Panc1 (cell line): ENCODE results near the gene ECM1. TPM values are rescaled to one million over a fixed set of nuclear protein-coding genes. Genes with fewer than 3 reads are reported as not detected.

ENCODE experiments used
- ATAC-seq: fragments of 200-7000 bp; cut with Tn5 transposase; 2 replicates; pipeline ENCODE4 v1.9.1; 2020; ENCODE audit warnings: mild to moderate bottlenecking, moderate library complexity
- BruUV-seq: library from RNA; stranded (reverse); fragments of 400-500 nt; replicated peaks from 2 replicates; lab custom pipeline; 2021; lab: Mats Ljungman, UMichigan
- CTCF ChIA-PET: fragments of 300-600 bp; sonication (Branson Sonifier 250); formaldehyde crosslinking; loops from one replicate; lab custom pipeline; 2022; ENCODE audit warnings: antibody characterized with exemption; lab: Charles Lee
- POLR2A ChIA-PET: fragments of 300-600 bp; sonication (Branson Sonifier 250); formaldehyde crosslinking; loops from one replicate; lab custom pipeline; 2022; ENCODE audit warnings: antibody characterized with exemption; lab: Charles Lee
- DNase-seq: peaks from one replicate; pipeline ENCODE4 v3.0.0-alpha.2; 2010; ENCODE audit warnings: low read depth, low spot score
- H3K27ac ChIP-seq: 2 replicates; pipeline ENCODE4 v1.5.1; 2011; ENCODE audit warnings: mild to moderate bottlenecking, low read length, inconsistent platforms
- H3K27me3 ChIP-seq: fragments of 200-500 bp; sonication (Bioruptor generic); 2 replicates; pipeline ENCODE4 v1.6.0; 2014; ENCODE audit warnings: low read length, inconsistent platforms; ENCODE audit not compliant: control insufficient read depth, insufficient read depth
- H3K36me3 ChIP-seq: fragments of 200-500 bp; sonication (Bioruptor generic); 2 replicates; pipeline ENCODE4 v1.5.1; 2014; ENCODE audit warnings: inconsistent platforms, mild to moderate bottlenecking, low read length, moderate library complexity; ENCODE audit not compliant: control insufficient read depth, insufficient read depth
- H3K4me1 ChIP-seq: 2 replicates; pipeline ENCODE4 v1.5.1; 2011; ENCODE audit warnings: inconsistent platforms, mild to moderate bottlenecking, low read length, moderate library complexity; ENCODE audit not compliant: control insufficient read depth, insufficient read depth
- H3K4me3 ChIP-seq, 2 experiments: 2 replicates each; pipeline ENCODE4 v1.5.1; 2011 to 2012; ENCODE audit warnings: low read depth in 2 of 2, low read length in 2 of 2, mild to moderate bottlenecking in 2 of 2, inconsistent platforms in 1 of 2, moderate library complexity in 1 of 2
- H3K9me3 ChIP-seq: fragments of 200-500 bp; sonication (Bioruptor generic); 2 replicates; pipeline ENCODE4 v1.5.1; 2014; ENCODE audit warnings: low read depth, mild to moderate bottlenecking, inconsistent platforms, low read length, moderate library complexity; ENCODE audit not compliant: control insufficient read depth, insufficient read depth
- POLR2AphosphoS5 ChIP-seq: IDR thresholded peaks from 2 replicates; pipeline ENCODE4 v1.6.1; 2012; ENCODE audit warnings: mild to moderate bottlenecking, low read depth, low read length, moderate library complexity
- SIN3A ChIP-seq: IDR thresholded peaks from 2 replicates; pipeline ENCODE4 v1.6.1; 2012; ENCODE audit warnings: low read depth, mild to moderate bottlenecking, low read length, moderate library complexity, borderline replicate concordance; ENCODE audit not compliant: insufficient read depth
- TCF7L2 ChIP-seq: IDR thresholded peaks from 2 replicates; pipeline ENCODE4 v1.6.1; 2011; ENCODE audit warnings: mild to moderate bottlenecking, low read depth, low read length, inconsistent platforms
- in situ Hi-C: cut with HindIII; loops from 2 replicates; pipeline ENCODE4 v1.10.0; 2016; ENCODE audit warnings: low sequenced_read_pairs, low pct_unique_long_range_greater_than_20kb
- intact Hi-C: fragments of 100-400 bp; cut with micrococcal nuclease; formaldehyde crosslinking; loops from one replicate; pipeline ENCODE4 v1.10.0; 2022; ENCODE audit not compliant: unreplicated experiment
- total RNA-seq: library from RNA; stranded (reverse); gene quantifications from one replicate; pipeline ENCODE4 v1.2.1, GENCODE V29; 2021; ENCODE audit not compliant: unreplicated experiment
- TF ChIP-seq, protein P1 (sequence below): fragments of 450-650 bp; IDR thresholded peaks from 2 replicates; pipeline ENCODE4 v1.5.1; 2017; ENCODE audit warnings: mild to moderate bottlenecking
- TF ChIP-seq, protein P2 (sequence below), 2 experiments: IDR thresholded peaks; 2 replicates each; pipeline ENCODE4 v1.6.1; 2011 to 2012; ENCODE audit warnings: low read depth in 2 of 2, control low read depth in 1 of 2, low read length in 1 of 2, mild to moderate bottlenecking in 1 of 2, moderate library complexity in 1 of 2; ENCODE audit not compliant: insufficient read depth in 1 of 2

The ECM1 gene
- total RNA-seq, 1 experiment from 2014 or later = 2.2 TPM

DNA sequence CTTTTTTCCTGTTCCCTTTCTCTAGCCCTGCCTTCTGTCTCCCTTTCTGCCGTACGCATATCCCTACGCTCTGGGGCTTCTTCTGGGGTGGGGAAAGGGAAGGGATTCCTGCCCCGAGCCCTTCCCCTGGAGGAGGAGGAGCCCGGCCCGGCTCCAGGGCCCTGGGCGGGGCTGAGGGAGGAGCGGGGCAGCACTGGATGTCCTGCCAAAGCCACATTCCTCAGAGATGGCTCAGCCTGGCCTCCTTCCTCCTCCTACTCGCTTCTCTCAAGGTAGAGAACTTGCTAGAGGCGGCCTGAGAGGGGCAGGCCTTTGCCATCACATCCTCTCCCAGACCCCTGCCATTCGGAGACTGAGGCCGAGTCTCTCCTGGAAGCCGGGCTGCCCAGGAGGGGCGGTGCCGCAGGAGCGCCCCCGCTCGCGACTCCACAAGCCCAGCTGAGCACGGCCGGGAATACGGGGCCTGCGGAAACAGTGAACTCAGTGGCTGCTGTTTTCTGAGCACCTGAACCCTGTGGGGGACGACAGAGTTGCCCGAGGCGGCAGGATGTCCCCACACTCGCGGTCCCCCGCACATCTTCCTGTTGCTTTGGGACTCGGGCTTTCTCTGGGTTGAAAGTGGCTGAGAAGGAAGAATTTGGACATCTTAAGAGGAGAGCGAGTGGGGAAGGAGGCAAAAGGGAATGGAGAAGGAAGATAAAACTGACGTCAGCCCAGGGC lies 53.5 kb downstream of the ECM1 start:
- Histone ChIP-seq H3K36me3 (no peaks in the 10 kb centered on the region), H3K4me1 (peaks cover 52% of the 10 kb centered on the region), H3K4me3 (peak overlapping the region; percentile 48 to 69), H3K27me3 (no peaks in the 10 kb centered on the region), H3K27ac (peak overlapping the region; percentile 98), H3K9me3 (no peaks in the 10 kb centered on the region)
- POLR2A ChIA-PET = interaction anchor here (0.5 to 2.4 kb wide), 6 partner anchors 10 to 415 kb away, joined by 3 to 13 read pairs (median 6); no protein-coding TSS in a partner anchor
- TF ChIP-seq, protein P1, sequence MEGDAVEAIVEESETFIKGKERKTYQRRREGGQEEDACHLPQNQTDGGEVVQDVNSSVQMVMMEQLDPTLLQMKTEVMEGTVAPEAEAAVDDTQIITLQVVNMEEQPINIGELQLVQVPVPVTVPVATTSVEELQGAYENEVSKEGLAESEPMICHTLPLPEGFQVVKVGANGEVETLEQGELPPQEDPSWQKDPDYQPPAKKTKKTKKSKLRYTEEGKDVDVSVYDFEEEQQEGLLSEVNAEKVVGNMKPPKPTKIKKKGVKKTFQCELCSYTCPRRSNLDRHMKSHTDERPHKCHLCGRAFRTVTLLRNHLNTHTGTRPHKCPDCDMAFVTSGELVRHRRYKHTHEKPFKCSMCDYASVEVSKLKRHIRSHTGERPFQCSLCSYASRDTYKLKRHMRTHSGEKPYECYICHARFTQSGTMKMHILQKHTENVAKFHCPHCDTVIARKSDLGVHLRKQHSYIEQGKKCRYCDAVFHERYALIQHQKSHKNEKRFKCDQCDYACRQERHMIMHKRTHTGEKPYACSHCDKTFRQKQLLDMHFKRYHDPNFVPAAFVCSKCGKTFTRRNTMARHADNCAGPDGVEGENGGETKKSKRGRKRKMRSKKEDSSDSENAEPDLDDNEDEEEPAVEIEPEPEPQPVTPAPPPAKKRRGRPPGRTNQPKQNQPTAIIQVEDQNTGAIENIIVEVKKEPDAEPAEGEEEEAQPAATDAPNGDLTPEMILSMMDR = peak; percentile 61; the same call in 1 of the 2 replicates
- no peak for TF ChIP-seq SIN3A
- no peak for TF ChIP-seq TCF7L2
- TF ChIP-seq, protein P2, sequence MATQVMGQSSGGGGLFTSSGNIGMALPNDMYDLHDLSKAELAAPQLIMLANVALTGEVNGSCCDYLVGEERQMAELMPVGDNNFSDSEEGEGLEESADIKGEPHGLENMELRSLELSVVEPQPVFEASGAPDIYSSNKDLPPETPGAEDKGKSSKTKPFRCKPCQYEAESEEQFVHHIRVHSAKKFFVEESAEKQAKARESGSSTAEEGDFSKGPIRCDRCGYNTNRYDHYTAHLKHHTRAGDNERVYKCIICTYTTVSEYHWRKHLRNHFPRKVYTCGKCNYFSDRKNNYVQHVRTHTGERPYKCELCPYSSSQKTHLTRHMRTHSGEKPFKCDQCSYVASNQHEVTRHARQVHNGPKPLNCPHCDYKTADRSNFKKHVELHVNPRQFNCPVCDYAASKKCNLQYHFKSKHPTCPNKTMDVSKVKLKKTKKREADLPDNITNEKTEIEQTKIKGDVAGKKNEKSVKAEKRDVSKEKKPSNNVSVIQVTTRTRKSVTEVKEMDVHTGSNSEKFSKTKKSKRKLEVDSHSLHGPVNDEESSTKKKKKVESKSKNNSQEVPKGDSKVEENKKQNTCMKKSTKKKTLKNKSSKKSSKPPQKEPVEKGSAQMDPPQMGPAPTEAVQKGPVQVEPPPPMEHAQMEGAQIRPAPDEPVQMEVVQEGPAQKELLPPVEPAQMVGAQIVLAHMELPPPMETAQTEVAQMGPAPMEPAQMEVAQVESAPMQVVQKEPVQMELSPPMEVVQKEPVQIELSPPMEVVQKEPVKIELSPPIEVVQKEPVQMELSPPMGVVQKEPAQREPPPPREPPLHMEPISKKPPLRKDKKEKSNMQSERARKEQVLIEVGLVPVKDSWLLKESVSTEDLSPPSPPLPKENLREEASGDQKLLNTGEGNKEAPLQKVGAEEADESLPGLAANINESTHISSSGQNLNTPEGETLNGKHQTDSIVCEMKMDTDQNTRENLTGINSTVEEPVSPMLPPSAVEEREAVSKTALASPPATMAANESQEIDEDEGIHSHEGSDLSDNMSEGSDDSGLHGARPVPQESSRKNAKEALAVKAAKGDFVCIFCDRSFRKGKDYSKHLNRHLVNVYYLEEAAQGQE (IDR thresholded peaks at IDR 0.05; ENCODE audit: insufficient read depth in 1 of 2, low read depth in 2 of 2, low read length in 1 of 2) = no peak
- TF ChIP-seq POLR2AphosphoS5 = peak; percentile 28
- CTCF ChIA-PET = interaction anchor here (0.6 to 2.3 kb wide), 11 partner anchors 11 to 361 kb away, joined by 3 to 12 read pairs (median 5); partner anchors contain the start of genes ENSA and MCL1
- no peak for DNase-seq
- peak; percentile 91 for ATAC-seq
- intact Hi-C loops (loop anchor here (5.0 kb wide), 2 partner anchors 61 to 251 kb away; no protein-coding TSS in a partner anchor), in situ Hi-C loops (no loop called here)
- TSS peak; percentile 97 for BruUV-seq

DNA sequence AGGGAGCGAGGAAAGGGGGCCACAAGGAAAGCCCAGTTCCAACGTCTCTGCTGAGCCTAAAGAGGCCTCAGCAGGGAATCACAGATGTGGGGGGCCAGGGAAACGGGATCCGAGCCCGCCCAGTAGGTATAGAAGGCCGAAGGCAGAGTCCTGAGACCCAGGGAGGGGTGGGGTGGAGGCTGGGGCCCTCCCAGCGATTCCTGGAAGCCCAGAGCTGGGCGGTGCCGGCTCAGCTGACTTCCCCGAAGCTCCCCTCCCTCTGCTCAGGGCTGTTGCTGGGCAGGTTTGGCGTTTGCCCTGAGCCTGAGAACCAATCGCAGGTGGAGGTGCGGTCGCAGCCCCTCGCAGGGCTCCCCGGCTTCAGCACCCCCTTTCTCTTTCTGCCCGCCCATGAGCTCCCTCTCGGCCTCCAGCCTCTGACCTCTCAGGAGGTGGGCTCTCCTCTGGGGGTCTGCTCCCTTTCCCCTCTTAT lies 54.1 kb downstream of the ECM1 start:
- POLR2A ChIA-PET = interaction anchor here (0.5 to 2.4 kb wide), 6 partner anchors 8 to 56 kb away, joined by 3 to 13 read pairs (median 4); partner anchors contain the start of gene MCL1
- peak overlapping the region; percentile 48 to 69 for H3K4me3 ChIP-seq
- H3K27ac ChIP-seq = peak overlapping the region; percentile 98
- intact Hi-C loops = loop anchor here (5.0 kb wide), 2 partner anchors 60 to 250 kb away; no protein-coding TSS in a partner anchor
- no peaks in the 10 kb centered on the region for H3K9me3 ChIP-seq
- in situ Hi-C loops = no loop called here
- CTCF ChIA-PET = interaction anchor here (0.5 to 1.7 kb wide), 5 partner anchors 14 to 361 kb away, joined by 3 to 12 read pairs (median 6); no protein-coding TSS in a partner anchor
- H3K4me1 ChIP-seq = peaks cover 58% of the 10 kb centered on the region
- no peaks in the 10 kb centered on the region for H3K27me3 ChIP-seq
- TF ChIP-seq, protein P1 = no peak
- TF ChIP-seq POLR2AphosphoS5 (peak; percentile 83), TCF7L2 (no peak)
- DNase-seq (no peak), ATAC-seq (peak; percentile 75)
- BruUV-seq = no TSS peak
- no peaks in the 10 kb centered on the region for H3K36me3 ChIP-seq
